DMS 273 (cell line): ENCODE data around the gene CEMIP2.
A peak's percentile ranks its signal among the peaks of the same experiment; 100 is the strongest.
"Not testable (repeated sequence)": the region's sequence is repeated elsewhere in the genome, so short reads cannot be mapped to it uniquely, and the experiment has no call there.

Experiments
- DNase-seq: peaks from one replicate; lab custom pipeline; 2025; ENCODE audit not compliant: unreplicated experiment; lab: John Stamatoyannopoulos, UW

The CEMIP2 gene, protein sequence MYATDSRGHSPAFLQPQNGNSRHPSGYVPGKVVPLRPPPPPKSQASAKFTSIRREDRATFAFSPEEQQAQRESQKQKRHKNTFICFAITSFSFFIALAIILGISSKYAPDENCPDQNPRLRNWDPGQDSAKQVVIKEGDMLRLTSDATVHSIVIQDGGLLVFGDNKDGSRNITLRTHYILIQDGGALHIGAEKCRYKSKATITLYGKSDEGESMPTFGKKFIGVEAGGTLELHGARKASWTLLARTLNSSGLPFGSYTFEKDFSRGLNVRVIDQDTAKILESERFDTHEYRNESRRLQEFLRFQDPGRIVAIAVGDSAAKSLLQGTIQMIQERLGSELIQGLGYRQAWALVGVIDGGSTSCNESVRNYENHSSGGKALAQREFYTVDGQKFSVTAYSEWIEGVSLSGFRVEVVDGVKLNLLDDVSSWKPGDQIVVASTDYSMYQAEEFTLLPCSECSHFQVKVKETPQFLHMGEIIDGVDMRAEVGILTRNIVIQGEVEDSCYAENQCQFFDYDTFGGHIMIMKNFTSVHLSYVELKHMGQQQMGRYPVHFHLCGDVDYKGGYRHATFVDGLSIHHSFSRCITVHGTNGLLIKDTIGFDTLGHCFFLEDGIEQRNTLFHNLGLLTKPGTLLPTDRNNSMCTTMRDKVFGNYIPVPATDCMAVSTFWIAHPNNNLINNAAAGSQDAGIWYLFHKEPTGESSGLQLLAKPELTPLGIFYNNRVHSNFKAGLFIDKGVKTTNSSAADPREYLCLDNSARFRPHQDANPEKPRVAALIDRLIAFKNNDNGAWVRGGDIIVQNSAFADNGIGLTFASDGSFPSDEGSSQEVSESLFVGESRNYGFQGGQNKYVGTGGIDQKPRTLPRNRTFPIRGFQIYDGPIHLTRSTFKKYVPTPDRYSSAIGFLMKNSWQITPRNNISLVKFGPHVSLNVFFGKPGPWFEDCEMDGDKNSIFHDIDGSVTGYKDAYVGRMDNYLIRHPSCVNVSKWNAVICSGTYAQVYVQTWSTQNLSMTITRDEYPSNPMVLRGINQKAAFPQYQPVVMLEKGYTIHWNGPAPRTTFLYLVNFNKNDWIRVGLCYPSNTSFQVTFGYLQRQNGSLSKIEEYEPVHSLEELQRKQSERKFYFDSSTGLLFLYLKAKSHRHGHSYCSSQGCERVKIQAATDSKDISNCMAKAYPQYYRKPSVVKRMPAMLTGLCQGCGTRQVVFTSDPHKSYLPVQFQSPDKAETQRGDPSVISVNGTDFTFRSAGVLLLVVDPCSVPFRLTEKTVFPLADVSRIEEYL (N-terminal part only)

DNA sequence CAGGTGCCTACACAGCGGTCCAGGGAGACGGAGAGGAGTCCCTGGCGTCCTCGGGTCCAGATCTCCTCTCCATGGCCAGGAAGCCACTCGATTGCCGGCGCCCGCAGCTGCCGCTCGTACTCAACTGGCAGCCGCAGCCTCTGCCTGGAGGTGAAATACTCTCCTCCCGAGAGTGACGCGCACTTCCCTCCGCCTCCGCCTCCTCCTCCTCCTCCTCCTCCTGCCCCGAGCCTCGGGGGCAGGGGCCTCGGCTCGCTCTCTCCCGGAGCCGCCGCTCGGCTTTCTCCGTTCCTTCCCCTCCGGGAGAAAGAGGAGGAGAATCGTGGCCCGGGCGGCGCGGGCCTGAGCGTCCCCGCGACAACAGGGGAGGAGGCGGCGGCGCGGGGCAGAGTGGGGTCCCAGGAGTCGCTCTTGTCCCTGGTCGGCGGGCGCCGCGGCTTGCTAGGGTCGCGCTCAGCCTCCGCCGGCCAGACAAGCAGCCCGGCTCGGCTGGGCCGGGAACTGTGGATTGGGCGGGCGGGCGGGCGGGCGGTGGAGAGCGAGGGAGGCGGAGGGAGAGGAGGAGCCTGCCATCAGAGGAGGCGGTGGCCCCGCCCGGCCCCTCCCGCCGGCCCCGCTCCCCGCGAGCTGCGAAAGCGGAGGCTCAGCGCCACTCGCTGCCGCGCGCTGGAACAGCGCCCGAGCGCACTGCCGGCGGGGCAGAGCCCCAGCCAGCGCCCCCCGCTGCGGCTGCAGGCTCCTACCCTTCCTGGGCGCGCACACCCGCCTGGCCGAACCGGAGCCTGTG, at the start of gene CEMIP2:
Gene CEMIP2 (minus strand): TSS at position 126 of the 787 bp plus-strand sequence. CDS start 18,140 bp downstream, outside the sequence.
- peak; percentile 95 for DNase-seq

DNA sequence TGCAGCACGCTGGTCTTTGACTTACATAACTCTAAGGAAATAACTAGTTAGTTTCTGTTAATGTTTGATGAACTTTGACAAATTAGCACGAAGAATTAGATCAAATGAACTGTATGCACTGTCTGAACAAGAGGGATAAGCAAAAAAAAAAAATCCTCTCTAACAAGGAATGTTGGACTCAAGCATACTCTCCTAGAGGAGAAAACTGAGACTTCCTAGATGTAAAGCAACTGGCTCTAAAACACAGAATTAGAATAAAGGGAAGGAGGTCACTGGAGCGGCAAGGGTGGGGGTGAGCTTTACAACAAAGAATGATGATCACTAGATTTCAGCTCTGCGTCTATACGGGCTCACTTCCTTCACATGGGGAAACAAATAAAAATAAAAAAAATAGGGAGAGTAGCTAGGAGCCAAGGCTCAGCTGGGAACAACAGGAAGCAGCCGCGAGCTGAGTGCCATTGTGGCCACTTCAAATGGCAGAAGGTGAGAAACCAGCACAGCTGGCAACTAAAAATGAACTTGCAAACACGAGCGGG, 48.7 kb upstream of the CEMIP2 start:
- DNase-seq, result peak; percentile 8

DNA sequence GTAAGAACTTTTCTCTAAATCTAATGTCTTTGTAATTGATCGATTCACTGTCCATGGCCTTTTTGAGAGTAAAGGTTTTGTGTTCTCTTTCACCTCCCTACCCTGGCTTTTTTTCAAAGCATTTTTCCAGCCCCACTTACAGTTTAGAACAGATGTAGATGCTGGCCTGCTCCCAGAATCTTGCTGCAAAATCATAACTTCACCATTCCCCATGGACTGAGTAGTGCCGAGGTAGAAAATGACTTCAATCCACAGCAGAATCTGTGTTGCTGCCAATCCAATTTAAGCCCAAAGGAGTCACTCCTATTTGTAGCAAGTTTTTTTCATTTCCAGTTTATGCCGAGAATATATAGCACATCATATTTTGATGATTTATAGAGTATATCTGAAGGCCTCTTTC, 46.5 kb upstream of the CEMIP2 start:
- peak; percentile 82 for DNase-seq

DNA sequence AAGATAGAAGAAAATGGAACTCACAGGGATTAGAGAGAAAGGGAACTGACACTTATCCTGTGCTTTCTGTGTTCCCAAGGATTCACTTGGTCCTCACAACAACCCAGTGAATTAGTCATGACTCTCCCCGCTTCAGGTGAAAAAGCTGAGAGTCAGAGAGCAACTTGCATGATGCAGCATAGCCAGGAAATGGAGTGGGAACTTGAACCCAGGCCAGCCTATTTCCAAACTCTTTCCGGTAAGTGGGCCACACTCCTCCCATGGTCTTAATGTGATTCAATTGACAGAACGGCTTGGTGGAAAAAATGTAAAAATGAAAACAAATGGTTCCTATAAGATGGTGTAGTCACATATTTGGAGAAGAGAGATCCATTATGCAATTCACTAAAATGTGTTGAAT, 45.9 kb upstream of the CEMIP2 start:
- peak; percentile 26 for DNase-seq

DNA sequence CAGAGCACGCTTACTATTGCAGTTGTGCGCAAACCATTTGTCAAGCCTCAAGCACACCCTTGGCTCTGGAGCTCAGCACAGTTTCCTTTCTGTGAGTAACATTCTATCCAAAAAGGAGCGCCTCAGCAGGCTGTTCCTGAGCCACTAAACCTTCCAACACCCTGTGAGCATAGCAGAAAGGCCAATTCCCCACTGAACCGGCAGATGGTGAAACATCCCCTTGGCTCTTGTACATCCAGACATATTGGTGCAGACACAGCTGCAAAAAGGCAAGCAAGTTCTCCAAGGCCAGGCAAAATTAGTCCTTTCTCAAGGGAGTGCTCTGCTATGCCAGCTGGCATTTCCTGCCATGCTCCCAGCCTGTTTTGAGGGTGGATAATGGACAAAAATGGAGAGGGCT, 44.1 kb upstream of the CEMIP2 start:
- DNase-seq, result peak; percentile 97

DNA sequence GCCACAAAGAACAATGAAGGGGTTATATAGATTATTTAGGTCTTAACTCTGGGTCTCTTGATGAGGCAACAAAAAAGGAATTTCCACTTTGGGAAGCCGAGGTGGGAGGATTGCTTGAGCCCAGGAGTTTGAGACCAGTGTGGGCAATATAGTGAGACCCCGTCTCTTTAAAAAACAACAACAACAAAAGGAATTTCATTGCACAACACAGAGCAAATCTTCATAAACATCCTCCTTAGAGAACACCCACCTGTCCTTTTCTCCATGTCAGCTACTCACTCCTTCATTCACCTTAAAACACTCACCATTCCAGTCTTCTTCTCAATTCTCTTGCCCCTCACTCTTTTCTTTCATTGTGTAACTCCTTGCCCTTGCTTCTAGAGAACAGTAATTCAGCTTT, 39.8 kb upstream of the CEMIP2 start:
- DNase-seq, result no peak

DNA sequence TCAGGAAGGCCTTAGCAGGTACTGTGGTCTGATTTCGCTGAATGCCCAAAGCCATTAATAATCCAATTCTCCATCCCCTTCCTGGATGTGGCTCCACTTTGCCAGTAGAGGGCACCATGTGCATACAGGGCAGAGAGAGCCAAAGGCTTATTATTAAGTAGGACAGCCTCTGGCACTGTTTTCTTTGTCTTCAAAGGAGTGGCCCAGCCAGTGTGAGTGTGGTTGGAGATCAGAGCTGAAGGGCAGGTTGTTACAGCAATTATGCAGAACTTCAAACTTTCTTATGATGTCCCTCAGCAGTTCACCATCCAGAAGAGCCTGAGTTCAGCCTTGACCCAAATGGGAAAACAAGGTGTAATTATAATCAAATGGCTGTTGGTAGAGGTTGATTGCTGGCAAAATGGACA, 38.6 kb upstream of the CEMIP2 start:
- peak; percentile 89 for DNase-seq

DNA sequence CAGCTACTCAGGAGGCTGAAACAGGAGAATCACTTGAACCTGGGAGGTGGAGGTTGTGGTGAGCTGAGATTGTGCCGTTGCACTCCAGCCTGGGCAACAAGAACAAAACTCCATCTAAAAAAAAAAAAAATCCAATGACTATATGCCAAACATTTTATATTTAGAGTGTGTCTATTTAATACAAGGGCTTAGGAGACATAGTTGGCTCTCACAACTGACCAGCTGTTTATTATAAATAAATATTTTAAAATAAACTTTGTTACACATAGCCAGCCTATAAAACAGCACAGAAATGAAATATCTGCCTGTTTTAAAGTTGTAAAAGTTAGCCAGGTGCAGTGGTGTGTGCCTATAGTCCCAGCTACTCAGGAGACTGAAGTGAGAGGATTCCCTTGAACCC, 36.8 kb upstream of the CEMIP2 start:
- not testable (repeated sequence) for DNase-seq

DNA sequence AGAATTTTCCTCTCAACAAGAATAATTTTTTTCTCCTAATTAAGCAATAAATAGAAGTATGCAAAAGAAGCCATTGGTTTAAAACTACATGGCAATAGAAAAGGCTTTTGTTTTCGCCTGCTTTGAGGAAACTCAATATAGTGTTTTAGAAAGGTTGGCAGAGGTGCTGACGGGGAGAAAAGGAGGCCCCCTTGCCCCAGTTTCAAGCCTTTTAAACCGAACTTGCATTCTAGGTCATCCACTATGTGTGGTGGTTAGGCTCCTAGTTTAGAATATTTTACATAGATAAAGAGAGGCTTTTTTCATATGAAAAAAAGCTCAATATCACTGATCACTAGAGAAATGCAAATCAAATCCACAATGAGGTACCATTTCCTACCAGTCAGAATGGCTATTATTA, 33.5 kb upstream of the CEMIP2 start:
- DNase-seq, result no peak

DNA sequence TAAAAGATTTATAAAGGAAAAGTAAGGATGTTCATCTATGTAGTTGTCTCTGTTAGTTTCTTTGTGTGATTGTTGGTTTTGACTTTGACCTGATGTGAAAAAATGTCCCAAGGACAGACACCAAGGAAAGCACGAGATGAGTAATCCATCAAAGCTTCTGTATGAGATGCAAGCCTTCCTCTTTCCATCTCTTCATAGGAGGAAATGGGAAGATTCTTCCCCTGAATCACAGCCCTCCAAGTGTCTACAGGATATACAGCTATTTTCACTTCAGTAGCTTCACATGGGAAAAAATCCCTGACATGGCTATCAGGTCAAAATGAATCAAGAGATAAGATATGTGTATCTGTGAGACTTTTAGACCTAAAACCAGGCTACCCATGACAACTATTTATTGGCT, 29.0 kb upstream of the CEMIP2 start:
- no peak for DNase-seq

DNA sequence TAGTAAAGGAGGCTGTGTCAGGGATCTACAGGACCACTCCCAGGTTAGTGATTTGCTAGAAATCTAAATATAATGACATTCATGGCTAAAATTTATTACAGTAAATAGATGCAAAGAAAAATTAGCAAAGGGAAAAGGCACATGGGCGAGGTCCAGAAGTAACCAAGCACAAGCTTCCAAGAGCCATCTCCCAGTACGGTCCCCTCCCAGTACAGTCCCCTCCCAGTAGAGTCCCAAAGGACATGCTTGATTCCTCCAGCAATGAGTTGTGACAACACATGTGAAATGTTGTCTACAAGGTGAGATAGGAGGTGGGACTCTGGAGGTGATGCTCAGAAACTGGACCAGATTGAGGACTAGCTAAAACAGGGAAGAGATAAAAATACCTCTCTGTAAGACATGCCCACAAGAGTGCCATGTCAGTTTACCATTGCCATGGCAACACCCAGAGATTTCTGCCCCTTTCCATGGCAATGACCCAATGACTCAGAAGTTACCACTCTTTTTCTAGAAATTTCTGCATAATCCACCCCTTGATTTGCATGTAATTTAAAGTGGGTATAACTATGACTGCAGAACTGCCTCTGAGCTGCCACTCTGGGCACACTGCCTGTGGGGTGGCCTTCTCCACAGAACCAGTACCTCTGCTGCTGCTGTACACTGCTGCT, 27.9 kb upstream of the CEMIP2 start:
- no peak for DNase-seq

DNA sequence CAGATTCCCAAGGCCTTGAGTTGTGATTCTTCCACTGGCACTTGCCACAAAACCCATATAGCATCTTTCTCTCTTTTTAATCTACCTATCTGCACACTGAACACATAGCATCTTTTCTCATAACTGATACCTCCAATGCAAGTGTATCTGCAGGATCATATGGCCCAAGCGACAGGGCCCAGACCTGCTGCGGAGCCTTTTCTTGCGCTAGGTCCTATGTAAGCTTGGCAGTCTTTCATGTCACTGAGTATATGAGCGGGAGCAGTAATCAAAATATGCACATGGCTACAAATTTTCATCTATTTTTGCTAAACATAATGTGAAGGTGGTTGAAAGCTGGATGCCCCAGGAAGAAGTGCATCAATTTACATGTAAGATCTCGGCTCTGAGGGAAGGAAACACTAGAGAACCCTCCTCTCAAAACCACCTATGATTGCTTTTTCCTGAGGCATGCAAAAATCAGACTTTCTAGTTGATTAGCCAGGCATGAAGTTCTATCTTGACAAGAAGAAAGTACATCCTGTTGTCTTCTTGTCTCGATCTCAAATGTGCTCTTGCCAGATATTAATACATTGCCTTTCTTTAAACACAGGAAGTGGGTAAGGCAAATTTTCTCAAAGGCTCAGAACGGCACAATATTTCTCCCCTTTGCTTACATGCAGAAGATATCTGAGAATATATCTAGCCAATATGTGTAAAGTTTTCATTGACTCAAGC, 26.9 kb upstream of the CEMIP2 start:
- no peak for DNase-seq

DNA sequence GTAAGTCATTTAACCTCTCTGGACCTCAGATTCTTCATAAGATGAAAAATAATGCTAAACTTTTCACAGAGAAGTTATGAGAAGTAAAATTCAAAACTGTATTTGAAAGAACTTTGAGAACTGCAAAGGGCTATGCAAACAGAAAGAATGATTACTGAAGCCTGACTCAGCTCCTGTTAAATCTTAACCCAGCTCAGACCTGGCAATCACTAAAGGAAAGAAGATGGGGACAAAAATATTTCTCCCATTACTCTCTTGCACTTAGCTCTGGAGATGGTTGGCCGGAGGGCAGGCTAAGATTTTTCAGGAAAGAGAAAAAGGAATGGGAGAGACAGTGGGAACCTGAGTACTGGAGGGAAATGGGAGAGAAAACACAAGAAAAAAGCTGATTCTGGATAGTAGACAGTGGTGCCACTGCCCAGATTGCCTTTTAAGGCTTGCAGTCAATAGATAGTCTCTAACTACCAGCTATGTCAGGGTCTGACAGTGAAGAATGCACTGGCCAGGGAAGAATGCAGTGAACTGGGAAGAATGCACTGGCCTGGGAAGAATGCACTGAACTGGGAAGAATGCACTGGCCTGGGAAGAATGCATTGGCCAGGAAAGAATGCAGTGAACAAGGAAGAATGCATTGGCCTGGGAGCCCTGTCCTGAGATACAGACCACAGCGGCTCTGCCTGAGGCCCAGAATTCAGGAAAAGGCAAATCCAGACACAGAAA, 25.2 kb upstream of the CEMIP2 start:
- no peak for DNase-seq

DNA sequence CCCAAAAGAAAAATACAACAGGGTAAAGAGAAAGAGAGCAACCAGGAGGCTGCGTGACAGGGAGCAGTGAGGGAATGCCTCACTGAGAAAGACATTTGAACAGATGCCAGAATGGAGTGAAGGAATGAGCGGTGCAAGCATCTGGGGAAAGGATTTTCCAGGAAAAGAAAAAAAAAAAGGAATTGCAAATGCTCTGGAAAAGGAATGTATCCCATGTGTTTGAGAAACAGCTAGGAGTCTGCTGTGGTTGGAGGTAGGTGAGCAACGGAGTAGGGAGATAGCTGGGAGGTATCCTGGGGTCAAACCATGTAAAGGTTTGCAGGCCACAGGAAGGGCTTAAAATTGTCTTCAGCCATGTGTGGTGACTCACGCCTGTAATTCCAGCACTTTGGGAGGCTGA, 23.6 kb upstream of the CEMIP2 start:
- no peak for DNase-seq

DNA sequence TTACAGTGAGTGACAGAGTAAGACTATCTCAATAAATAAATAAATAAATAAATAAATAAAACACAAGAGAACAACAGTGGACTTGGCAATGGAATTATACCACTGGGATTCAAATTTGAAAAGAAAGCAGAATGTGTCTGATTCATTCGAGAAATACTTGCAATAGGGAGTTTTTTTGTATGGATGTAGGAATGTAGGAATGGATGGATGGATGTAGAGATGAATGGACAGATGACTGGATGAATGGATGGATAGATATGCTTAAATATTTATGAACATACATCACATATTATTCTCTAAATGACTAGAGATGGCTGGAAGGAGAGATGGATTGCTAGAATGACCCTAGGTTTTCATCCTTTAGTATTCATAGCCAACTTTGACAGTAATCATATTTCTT, 22.0 kb upstream of the CEMIP2 start:
- no peak for DNase-seq

DNA sequence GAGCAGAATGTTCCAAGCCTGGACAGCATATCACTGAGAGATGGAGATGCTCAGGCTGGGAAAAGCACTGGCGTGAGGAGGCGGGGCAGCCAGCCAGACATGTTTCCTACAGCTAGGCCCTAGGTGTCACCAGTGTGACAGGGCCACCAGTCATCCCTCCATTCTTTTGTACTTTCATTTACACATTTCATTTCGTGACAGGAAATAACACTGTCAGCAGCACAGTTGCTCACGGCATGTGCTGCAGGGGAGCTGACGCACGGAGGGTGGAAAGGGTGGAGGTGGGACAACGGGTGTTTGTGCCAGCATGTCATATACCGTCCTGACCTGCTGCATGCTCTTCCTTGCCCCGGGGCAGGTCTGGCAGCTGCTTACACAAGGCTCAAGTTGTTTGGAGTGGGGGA, 14.8 kb upstream of the CEMIP2 start:
- DNase-seq, result no peak

DNA sequence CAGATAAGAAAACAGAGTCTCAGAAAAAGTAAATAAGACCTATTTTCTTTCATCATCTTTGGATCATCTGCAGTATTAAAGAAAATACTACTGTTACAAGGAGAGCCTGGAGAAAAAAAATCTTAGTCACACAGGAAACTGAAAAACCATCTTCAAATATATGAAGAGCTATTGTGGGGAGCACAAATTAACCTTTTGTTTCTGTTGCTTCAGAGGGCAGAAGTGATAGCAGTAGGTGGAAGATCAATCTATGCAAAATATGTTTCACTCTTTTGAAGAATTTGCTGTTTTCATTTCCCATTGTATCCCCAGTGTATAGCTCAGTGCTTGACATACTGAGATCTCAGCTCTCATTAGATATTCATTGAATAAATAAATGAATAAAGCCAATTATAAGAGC, 13.1 kb upstream of the CEMIP2 start:
- no peak for DNase-seq

DNA sequence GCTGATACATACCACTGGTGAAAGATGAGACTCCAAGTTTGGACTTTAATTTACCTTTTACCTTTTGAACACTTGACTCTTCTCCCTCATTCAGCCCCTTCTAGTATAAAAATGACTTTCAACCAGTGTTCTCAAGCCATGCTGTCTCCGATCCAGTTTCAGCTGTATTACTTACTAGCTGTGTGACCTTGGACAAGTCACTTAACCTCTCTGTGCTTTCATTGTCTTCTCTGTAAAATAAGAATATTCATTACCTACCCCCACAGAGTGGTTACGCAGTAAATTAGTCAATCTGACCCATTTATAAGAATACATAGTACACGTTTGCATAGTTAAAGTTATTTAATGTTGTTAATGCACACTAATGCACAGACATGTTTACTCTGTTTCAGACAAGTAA, 12.6 kb upstream of the CEMIP2 start:
- DNase-seq, result no peak
